ENCODE data around the gene TMEM255B.

The TMEM255B gene

GRCh38 chr13:113801289-113801961 lies 42.4 kb downstream of the TMEM255B start:
- DNase-seq (ENCODE audit: low read depth), result no peak
- H3K4me3 ChIP-seq (ENCODE audit: low read depth, low read length), result no peak overlapping the region
- TF ChIP-seq CTCF (IDR thresholded peaks at IDR 0.05; ENCODE audit: control insufficient read depth, extremely low read depth, insufficient read depth), result no peak

DNA sequence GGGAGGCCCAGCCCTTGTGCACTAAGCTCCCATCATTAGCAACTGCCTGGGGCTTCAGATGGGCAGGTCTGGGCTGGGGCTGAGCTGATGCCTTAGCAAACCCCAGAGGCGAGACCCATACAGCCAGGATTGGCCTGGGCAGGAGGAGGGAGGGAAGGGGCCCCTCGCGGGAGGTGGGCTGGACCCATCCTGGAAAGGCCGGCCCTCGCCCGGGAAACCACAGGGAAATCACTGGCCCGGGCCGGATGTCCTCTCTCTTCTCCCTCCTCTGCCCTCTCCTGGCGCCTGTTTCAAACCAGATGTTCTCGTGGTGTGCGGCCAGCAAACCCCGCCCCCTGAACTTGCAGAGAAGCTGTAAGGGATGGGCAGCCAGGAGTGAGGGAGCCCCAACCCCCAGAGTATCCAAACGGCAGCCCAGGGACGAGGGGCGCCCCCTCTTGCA lies 43.1 kb downstream of the TMEM255B start:
- DNase-seq (ENCODE audit: low read depth), result no peak
- H3K4me3 ChIP-seq (ENCODE audit: low read depth, low read length), result no peak overlapping the region
- TF ChIP-seq CTCF (IDR thresholded peaks at IDR 0.05; ENCODE audit: control insufficient read depth, extremely low read depth, insufficient read depth), result no peak

GRCh38 chr13:113802761-113803160 lies 43.7 kb downstream of the TMEM255B start:
- no peak overlapping the region for H3K4me3 ChIP-seq (ENCODE audit: low read depth, low read length)
- TF ChIP-seq CTCF (IDR thresholded peaks at IDR 0.05; ENCODE audit: control insufficient read depth, extremely low read depth, insufficient read depth), result no peak
- DNase-seq (ENCODE audit: low read depth), result no peak

GRCh38 chr13:113803409-113804016 lies 44.5 kb downstream of the TMEM255B start:
- no peak for TF ChIP-seq CTCF (IDR thresholded peaks at IDR 0.05; ENCODE audit: control insufficient read depth, extremely low read depth, insufficient read depth)

DNA sequence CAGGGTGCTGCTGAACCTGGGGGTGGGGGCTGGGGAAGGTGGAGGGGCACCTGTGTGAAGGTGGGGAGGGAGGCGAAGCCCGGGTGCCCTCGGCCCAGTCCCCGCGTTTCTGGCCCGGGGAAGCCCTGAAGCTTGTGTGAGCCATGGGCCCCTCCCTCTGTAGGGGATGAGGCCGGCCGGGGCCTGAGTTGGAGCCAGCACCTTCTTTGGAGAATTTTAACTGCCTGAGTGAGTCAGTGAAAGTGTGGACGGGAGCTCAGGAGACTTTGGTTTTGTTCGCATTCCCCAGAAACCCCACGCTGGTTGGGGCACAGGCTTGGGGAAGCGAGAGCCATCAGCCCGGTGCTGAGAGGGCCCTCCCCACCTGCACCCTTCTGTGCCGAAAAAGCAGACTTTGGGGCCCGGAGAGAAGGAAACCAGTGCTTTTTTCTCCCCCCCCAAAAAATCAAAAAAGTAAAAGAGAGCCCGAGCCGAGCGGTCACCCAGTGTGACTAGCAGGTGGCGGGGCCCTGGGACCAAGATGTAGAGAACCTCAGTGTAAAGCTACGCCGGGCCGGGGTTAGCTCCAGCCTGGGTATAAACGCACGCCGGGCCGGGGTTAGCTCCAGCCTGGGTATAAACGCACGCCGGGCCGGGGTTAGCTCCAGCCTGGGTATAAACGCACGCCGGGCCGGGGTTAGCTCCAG lies 45.1 kb downstream of the TMEM255B start:
- DNase-seq (ENCODE audit: low read depth), result no peak
- no peak for TF ChIP-seq CTCF (IDR thresholded peaks at IDR 0.05; ENCODE audit: control insufficient read depth, extremely low read depth, insufficient read depth)

More at GRCh38 chr13:113803409-113804016, 44.5 kb downstream of the TMEM255B start:
- no peak overlapping the region for H3K4me3 ChIP-seq (ENCODE audit: low read depth, low read length)
- no peak for DNase-seq (ENCODE audit: low read depth)

GRCh38 chr13:113804703-113805430 lies 45.8 kb downstream of the TMEM255B start:
- DNase-seq (ENCODE audit: low read depth), result no peak
- no peak for TF ChIP-seq CTCF (IDR thresholded peaks at IDR 0.05; ENCODE audit: control insufficient read depth, extremely low read depth, insufficient read depth)
- H3K4me3 ChIP-seq (ENCODE audit: low read depth, low read length), result no peak overlapping the region

More for the DNA sequence above, 45.1 kb downstream of the TMEM255B start:
- no peak overlapping the region for H3K4me3 ChIP-seq (ENCODE audit: low read depth, low read length)

Measured in LNCaP clone FGC (cell line).